IMR-90 (cell line): Measurements from ENCODE around the gene SV2B.

Source experiments
- BHLHE40 ChIP-seq: fragments of 150-350 bp; IDR thresholded peaks from 2 replicates; pipeline ENCODE4 v1.6.1; 2016; ENCODE audit warnings: mild to moderate bottlenecking, low read depth, low read length
- CHD1 ChIP-seq: IDR thresholded peaks from 2 replicates; pipeline ENCODE4 v1.6.1; 2012; ENCODE audit warnings: low read depth, low read length, improper control_type of control experiment
- MAFK ChIP-seq: IDR thresholded peaks from 2 replicates; pipeline ENCODE4 v1.6.1; 2012; ENCODE audit warnings: low read depth, low read length, improper control_type of control experiment
- MAZ ChIP-seq: IDR thresholded peaks from 2 replicates; pipeline ENCODE4 v1.6.1; 2012; ENCODE audit warnings: low read depth, mild to moderate bottlenecking, low read length, improper control_type of control experiment, moderate library complexity, borderline replicate concordance
- MXI1 ChIP-seq: IDR thresholded peaks from 2 replicates; pipeline ENCODE4 v1.6.1; 2012; ENCODE audit warnings: low read depth, mild to moderate bottlenecking, low read length, moderate library complexity, borderline replicate concordance
- POLR2A ChIP-seq: IDR thresholded peaks from 2 replicates; pipeline ENCODE4 v1.6.1; 2012; ENCODE audit warnings: mild to moderate bottlenecking, low read depth, low read length
- RAD21 ChIP-seq: IDR thresholded peaks from 2 replicates; pipeline ENCODE4 v1.6.1; 2012; ENCODE audit warnings: low read length, improper control_type of control experiment
- RCOR1 ChIP-seq: IDR thresholded peaks from 2 replicates; pipeline ENCODE4 v1.6.1; 2012; ENCODE audit warnings: mild to moderate bottlenecking, low read length, improper control_type of control experiment; ENCODE audit not compliant: insufficient replicate concordance
- RFX5 ChIP-seq: IDR thresholded peaks from 2 replicates; pipeline ENCODE4 v1.8.0; 2012; ENCODE audit warnings: low read depth, mild to moderate bottlenecking, low read length, moderate library complexity
- TF ChIP-seq, protein P1 (sequence below): conservative IDR thresholded peaks from 2 replicates; pipeline ENCODE4 v1.5.1; 2012; ENCODE audit warnings: mild to moderate bottlenecking, low read depth, low read length, improper control_type of control experiment
- TF ChIP-seq, protein P2 (sequence below): fragments of 150-350 bp; IDR thresholded peaks from 2 replicates; pipeline ENCODE4 v1.6.1; 2017; ENCODE audit warnings: mild to moderate bottlenecking, antibody characterized with exemption, low read length, low read depth
- TF ChIP-seq, protein P3 (sequence below): fragments of 150-350 bp; IDR thresholded peaks from 2 replicates; pipeline ENCODE4 v1.6.1; 2016; ENCODE audit warnings: low read depth, mild to moderate bottlenecking, low read length, moderate library complexity, borderline replicate concordance

DNA sequence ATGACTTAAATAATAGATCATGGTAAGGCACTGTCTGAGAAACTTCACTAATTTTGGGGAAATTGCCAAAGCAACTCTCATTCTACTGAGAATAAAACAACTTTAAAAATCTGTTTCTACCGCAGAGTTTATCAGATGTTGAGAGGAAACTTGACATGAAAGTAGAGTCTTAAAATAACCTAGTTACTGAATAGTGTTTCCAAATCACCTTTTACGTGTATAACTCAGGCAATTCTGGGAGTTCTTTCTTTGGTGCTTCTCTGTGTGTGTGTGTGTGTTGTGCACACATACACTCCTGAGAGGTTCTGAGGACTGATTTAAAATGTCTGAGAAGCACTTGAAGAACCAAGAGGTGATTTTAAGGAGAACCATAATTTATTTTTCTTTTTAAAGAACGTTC lies 236.6 kb downstream of the SV2B start:
- TF ChIP-seq, protein P1, sequence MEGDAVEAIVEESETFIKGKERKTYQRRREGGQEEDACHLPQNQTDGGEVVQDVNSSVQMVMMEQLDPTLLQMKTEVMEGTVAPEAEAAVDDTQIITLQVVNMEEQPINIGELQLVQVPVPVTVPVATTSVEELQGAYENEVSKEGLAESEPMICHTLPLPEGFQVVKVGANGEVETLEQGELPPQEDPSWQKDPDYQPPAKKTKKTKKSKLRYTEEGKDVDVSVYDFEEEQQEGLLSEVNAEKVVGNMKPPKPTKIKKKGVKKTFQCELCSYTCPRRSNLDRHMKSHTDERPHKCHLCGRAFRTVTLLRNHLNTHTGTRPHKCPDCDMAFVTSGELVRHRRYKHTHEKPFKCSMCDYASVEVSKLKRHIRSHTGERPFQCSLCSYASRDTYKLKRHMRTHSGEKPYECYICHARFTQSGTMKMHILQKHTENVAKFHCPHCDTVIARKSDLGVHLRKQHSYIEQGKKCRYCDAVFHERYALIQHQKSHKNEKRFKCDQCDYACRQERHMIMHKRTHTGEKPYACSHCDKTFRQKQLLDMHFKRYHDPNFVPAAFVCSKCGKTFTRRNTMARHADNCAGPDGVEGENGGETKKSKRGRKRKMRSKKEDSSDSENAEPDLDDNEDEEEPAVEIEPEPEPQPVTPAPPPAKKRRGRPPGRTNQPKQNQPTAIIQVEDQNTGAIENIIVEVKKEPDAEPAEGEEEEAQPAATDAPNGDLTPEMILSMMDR, result no peak
- TF ChIP-seq POLR2A (no peak), CHD1 (no peak), MXI1 (no peak), MAZ (no peak), RAD21 (no peak), BHLHE40 (no peak), MAFK (no peak), RFX5 (no peak), RCOR1 (no peak)
- TF ChIP-seq, protein P2, sequence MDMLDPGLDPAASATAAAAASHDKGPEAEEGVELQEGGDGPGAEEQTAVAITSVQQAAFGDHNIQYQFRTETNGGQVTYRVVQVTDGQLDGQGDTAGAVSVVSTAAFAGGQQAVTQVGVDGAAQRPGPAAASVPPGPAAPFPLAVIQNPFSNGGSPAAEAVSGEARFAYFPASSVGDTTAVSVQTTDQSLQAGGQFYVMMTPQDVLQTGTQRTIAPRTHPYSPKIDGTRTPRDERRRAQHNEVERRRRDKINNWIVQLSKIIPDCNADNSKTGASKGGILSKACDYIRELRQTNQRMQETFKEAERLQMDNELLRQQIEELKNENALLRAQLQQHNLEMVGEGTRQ, result no peak
- TF ChIP-seq, protein P3, sequence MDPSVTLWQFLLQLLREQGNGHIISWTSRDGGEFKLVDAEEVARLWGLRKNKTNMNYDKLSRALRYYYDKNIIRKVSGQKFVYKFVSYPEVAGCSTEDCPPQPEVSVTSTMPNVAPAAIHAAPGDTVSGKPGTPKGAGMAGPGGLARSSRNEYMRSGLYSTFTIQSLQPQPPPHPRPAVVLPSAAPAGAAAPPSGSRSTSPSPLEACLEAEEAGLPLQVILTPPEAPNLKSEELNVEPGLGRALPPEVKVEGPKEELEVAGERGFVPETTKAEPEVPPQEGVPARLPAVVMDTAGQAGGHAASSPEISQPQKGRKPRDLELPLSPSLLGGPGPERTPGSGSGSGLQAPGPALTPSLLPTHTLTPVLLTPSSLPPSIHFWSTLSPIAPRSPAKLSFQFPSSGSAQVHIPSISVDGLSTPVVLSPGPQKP, result no peak
